Measurements from ENCODE around the gene MESD.
A peak's percentile ranks its signal among the peaks of the same experiment; 100 is the strongest.
"Not testable (repeated sequence)": the region's sequence is repeated elsewhere in the genome, so short reads cannot be mapped to it uniquely, and the experiment has no call there.

The MESD gene

GRCh38 chr15:80970658-80971057 lies 19.0 kb downstream of the MESD start:
- ChIA-PET CTCF (interaction anchor here (0.6 to 3.1 kb wide), 22 partner anchors 9 to 521 kb away, joined by 3 to 30 read pairs (median 4); partner anchors contain the start of gene CEMIP), POLR2A (ENCODE audit: low non-redundant PET) (no interaction called here)
- no peak for DNase-seq (ENCODE audit: low spot score)
- H3K27ac ChIP-seq: no peak overlapping the region
- no peak for TF ChIP-seq CTCF (conservative IDR thresholded peaks at IDR 0.05; ENCODE audit: low read depth)

- DNase-seq (ENCODE audit: low spot score): peak; percentile 70
- no peak overlapping the region for H3K27ac ChIP-seq
- peak; percentile 94 for TF ChIP-seq CTCF (conservative IDR thresholded peaks at IDR 0.05; ENCODE audit: low read depth)
- ChIA-PET POLR2A (ENCODE audit: low non-redundant PET) (interaction anchor here (0.5 kb wide), 1 partner anchor 135 kb away, joined by 3 read pairs; no protein-coding TSS in a partner anchor), CTCF (interaction anchor here (0.6 to 3.1 kb wide), 34 partner anchors 9 to 521 kb away, joined by 3 to 30 read pairs (median 3); partner anchors contain the start of gene CEMIP)
These were observed 19.5 kb downstream of the MESD start for GRCh38 chr15:80970018-80970657.

- CTCF ChIA-PET: interaction anchor here (0.6 to 3.1 kb wide), 28 partner anchors 8 to 1191 kb away, joined by 3 to 30 read pairs (median 3); partner anchors contain the start of gene CEMIP
- no peak for TF ChIP-seq CTCF (conservative IDR thresholded peaks at IDR 0.05; ENCODE audit: low read depth)
- POLR2A ChIA-PET (ENCODE audit: low non-redundant PET): no interaction called here
- H3K27ac ChIP-seq: no peak overlapping the region
- DNase-seq (ENCODE audit: low spot score): no peak
These were observed 20.3 kb downstream of the MESD start for GRCh38 chr15:80969316-80969715.

GRCh38 chr15:80967991-80968510 lies 21.6 kb downstream of the MESD start:
- CTCF ChIA-PET: interaction anchor here (0.5 to 3.1 kb wide), 5 partner anchors 189 to 512 kb away, joined by 3 to 16 read pairs (median 5); partner anchors contain the start of gene CEMIP
- peak overlapping the region; percentile 25; the same call in 1 of the 2 replicates for H3K27ac ChIP-seq
- DNase-seq (ENCODE audit: low spot score): no peak
- no peak for TF ChIP-seq CTCF (conservative IDR thresholded peaks at IDR 0.05; ENCODE audit: low read depth)
- POLR2A ChIA-PET (ENCODE audit: low non-redundant PET): no interaction called here

GRCh38 chr15:80967451-80967850 lies 22.2 kb downstream of the MESD start:
- peak overlapping the region; percentile 25; the same call in 1 of the 2 replicates for H3K27ac ChIP-seq
- DNase-seq (ENCODE audit: low spot score): no peak
- ChIA-PET CTCF (interaction anchor here (0.6 to 2.1 kb wide), 3 partner anchors 188 to 511 kb away, joined by 3 to 11 read pairs (median 4); partner anchors contain the start of gene CEMIP), POLR2A (ENCODE audit: low non-redundant PET) (no interaction called here)
- no peak for TF ChIP-seq CTCF (conservative IDR thresholded peaks at IDR 0.05; ENCODE audit: low read depth)

GRCh38 chr15:80966431-80967197 lies 23.0 kb downstream of the MESD start:
- ChIA-PET CTCF (interaction anchor here (0.5 to 2.1 kb wide), 4 partner anchors 57 to 400 kb away, joined by 3 to 11 read pairs (median 3); partner anchors contain the start of gene CEMIP), POLR2A (ENCODE audit: low non-redundant PET) (no interaction called here)
- H3K27ac ChIP-seq: peak overlapping the region; percentile 25; the same call in 1 of the 2 replicates
- DNase-seq (ENCODE audit: low spot score): no peak
- no peak for TF ChIP-seq CTCF (conservative IDR thresholded peaks at IDR 0.05; ENCODE audit: low read depth)

GRCh38 chr15:80965454-80965853 lies 24.2 kb downstream of the MESD start:
- CTCF ChIA-PET; H3K27ac ChIP-seq; DNase-seq (ENCODE audit: low spot score); POLR2A ChIA-PET (ENCODE audit: low non-redundant PET): not testable (repeated sequence)

Measured in RWPE1 (cell line).